ENCODE data around the gene RWDD3. TPM values are rescaled to one million over a fixed set of nuclear protein-coding genes. Genes with fewer than 3 reads are reported as not detected.

RWDD3 gene
- total and polyA plus RNA-seq, 2 donors (not counting 1 experiment from before 2014, with no cell fraction given) = 15.3 to 20.5 TPM

DNA sequence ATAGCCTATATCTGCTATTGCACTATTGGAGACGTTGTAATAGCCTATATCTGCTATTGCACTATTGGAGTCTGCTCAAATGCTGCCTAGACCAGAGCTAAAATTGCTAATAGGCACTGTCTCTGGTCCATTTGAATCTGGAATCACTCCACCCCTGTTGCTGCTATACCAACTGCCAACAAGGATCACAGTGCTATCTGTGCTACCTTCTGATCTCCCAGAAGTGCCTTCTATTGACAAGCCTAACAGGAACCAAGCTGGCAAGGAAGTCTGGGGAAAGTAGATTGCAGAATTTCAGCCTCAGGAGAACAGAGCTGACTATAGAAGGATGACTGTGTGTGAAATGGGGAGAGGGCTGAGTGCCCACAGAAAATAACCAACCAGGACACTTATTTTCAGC, 15.9 kb downstream of the RWDD3 start:
- no peak for DNase-seq (ENCODE audit: low read depth in 2 of 2)
- Histone ChIP-seq H3K4me3 (replicated peaks in 1 of 4; ENCODE audit: control extremely low read depth in 1 of 4, insufficient read depth in 1 of 4, low read depth in 3 of 4, low read length in 4 of 4) (no peak overlapping the region), H3K79me2 (ENCODE audit: control insufficient read depth, insufficient read depth, low read length) (no peaks in the 10 kb centered on the region), H3K4me2 (ENCODE audit: extremely low read depth, insufficient read depth, low read length) (no peak overlapping the region), H3K36me3 (ENCODE audit: control insufficient read depth, insufficient read depth, low read length) (no peaks in the 10 kb centered on the region), H3K9me3 (ENCODE audit: control insufficient read depth, insufficient read depth, low read depth, low read length) (no peaks in the 10 kb centered on the region), H2AFZ (ENCODE audit: low read length) (no peak overlapping the region), H3K9ac (ENCODE audit: insufficient read depth, low read length) (no peak overlapping the region), H3K27me3 (ENCODE audit: control insufficient read depth, insufficient read depth, low read length) (no peaks in the 10 kb centered on the region), H3K4me1 (ENCODE audit: control insufficient read depth, extremely low read depth, insufficient read depth, low read length) (no peaks in the 10 kb centered on the region), H3K27ac (ENCODE audit: insufficient read depth, low read length) (no peak overlapping the region), H4K20me1 (ENCODE audit: control insufficient read depth, extremely low read depth, insufficient read depth, low read length) (no peaks in the 10 kb centered on the region)
- TF ChIP-seq EZH2 (IDR thresholded peaks at IDR 0.05; ENCODE audit: low read length, missing control alignments) = no peak
- TF ChIP-seq, protein P1, sequence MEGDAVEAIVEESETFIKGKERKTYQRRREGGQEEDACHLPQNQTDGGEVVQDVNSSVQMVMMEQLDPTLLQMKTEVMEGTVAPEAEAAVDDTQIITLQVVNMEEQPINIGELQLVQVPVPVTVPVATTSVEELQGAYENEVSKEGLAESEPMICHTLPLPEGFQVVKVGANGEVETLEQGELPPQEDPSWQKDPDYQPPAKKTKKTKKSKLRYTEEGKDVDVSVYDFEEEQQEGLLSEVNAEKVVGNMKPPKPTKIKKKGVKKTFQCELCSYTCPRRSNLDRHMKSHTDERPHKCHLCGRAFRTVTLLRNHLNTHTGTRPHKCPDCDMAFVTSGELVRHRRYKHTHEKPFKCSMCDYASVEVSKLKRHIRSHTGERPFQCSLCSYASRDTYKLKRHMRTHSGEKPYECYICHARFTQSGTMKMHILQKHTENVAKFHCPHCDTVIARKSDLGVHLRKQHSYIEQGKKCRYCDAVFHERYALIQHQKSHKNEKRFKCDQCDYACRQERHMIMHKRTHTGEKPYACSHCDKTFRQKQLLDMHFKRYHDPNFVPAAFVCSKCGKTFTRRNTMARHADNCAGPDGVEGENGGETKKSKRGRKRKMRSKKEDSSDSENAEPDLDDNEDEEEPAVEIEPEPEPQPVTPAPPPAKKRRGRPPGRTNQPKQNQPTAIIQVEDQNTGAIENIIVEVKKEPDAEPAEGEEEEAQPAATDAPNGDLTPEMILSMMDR (conservative IDR thresholded peaks at IDR 0.05 in 1 of 2, IDR thresholded peaks at IDR 0.05 in 1 of 2; ENCODE audit: low read depth in 1 of 2, low read length in 2 of 2) = no peak

- H3K4me2 ChIP-seq (ENCODE audit: extremely low read depth, insufficient read depth, low read length) = no peak overlapping the region
- H3K4me1 ChIP-seq (ENCODE audit: control insufficient read depth, extremely low read depth, insufficient read depth, low read length) = no peaks in the 10 kb centered on the region
- H3K4me3 ChIP-seq (replicated peaks in 1 of 4; ENCODE audit: control extremely low read depth in 1 of 4, insufficient read depth in 1 of 4, low read depth in 3 of 4, low read length in 4 of 4) = no peak overlapping the region
- H3K27me3 ChIP-seq (ENCODE audit: control insufficient read depth, insufficient read depth, low read length) = no peaks in the 10 kb centered on the region
- no peak for DNase-seq (ENCODE audit: low read depth in 2 of 2)
- no peak overlapping the region for H3K9ac ChIP-seq (ENCODE audit: insufficient read depth, low read length)
- no peaks in the 10 kb centered on the region for H4K20me1 ChIP-seq (ENCODE audit: control insufficient read depth, extremely low read depth, insufficient read depth, low read length)
- no peak for TF ChIP-seq EZH2 (IDR thresholded peaks at IDR 0.05; ENCODE audit: low read length, missing control alignments)
- TF ChIP-seq, protein P1 (conservative IDR thresholded peaks at IDR 0.05 in 1 of 2, IDR thresholded peaks at IDR 0.05 in 1 of 2; ENCODE audit: low read depth in 1 of 2, low read length in 2 of 2) = no peak
- H3K36me3 ChIP-seq (ENCODE audit: control insufficient read depth, insufficient read depth, low read length) = no peaks in the 10 kb centered on the region
- H3K9me3 ChIP-seq (ENCODE audit: control insufficient read depth, insufficient read depth, low read depth, low read length) = no peaks in the 10 kb centered on the region
- no peak overlapping the region for H2AFZ ChIP-seq (ENCODE audit: low read length)
- no peak overlapping the region for H3K27ac ChIP-seq (ENCODE audit: insufficient read depth, low read length)
- no peaks in the 10 kb centered on the region for H3K79me2 ChIP-seq (ENCODE audit: control insufficient read depth, insufficient read depth, low read length)
Observed at GRCh38 chr1:95252422-95252821, 18.4 kb downstream of the RWDD3 start.

- Histone ChIP-seq H3K4me3 (replicated peaks in 1 of 4; ENCODE audit: control extremely low read depth in 1 of 4, insufficient read depth in 1 of 4, low read depth in 3 of 4, low read length in 4 of 4) (no peak overlapping the region), H2AFZ (ENCODE audit: low read length) (no peak overlapping the region), H3K9me3 (ENCODE audit: control insufficient read depth, insufficient read depth, low read depth, low read length) (no peaks in the 10 kb centered on the region), H4K20me1 (ENCODE audit: control insufficient read depth, extremely low read depth, insufficient read depth, low read length) (no peaks in the 10 kb centered on the region), H3K79me2 (ENCODE audit: control insufficient read depth, insufficient read depth, low read length) (no peaks in the 10 kb centered on the region), H3K27ac (ENCODE audit: insufficient read depth, low read length) (no peak overlapping the region), H3K9ac (ENCODE audit: insufficient read depth, low read length) (no peak overlapping the region), H3K27me3 (ENCODE audit: control insufficient read depth, insufficient read depth, low read length) (no peaks in the 10 kb centered on the region), H3K4me1 (ENCODE audit: control insufficient read depth, extremely low read depth, insufficient read depth, low read length) (no peaks in the 10 kb centered on the region), H3K36me3 (ENCODE audit: control insufficient read depth, insufficient read depth, low read length) (no peaks in the 10 kb centered on the region), H3K4me2 (ENCODE audit: extremely low read depth, insufficient read depth, low read length) (no peak overlapping the region)
- no peak for DNase-seq (ENCODE audit: low read depth in 2 of 2)
- TF ChIP-seq EZH2 (IDR thresholded peaks at IDR 0.05; ENCODE audit: low read length, missing control alignments) = no peak
- TF ChIP-seq, protein P1 (conservative IDR thresholded peaks at IDR 0.05 in 1 of 2, IDR thresholded peaks at IDR 0.05 in 1 of 2; ENCODE audit: low read depth in 1 of 2, low read length in 2 of 2) = no peak
Observed at GRCh38 chr1:95254959-95255358, 20.9 kb downstream of the RWDD3 start.
